GM18909 (cell line): Measurements from ENCODE around the gene RAB30.
A peak's percentile ranks its signal among the peaks of the same experiment; 100 is the strongest.

Experiments
- ATAC-seq: cut with Tn5 transposase; IDR thresholded peaks from one replicate; pipeline ENCODE4 v1.9.1; 2021; ENCODE audit warnings: mild to moderate bottlenecking; ENCODE audit not compliant: unreplicated experiment, poor library complexity

The RAB30 gene

DNA sequence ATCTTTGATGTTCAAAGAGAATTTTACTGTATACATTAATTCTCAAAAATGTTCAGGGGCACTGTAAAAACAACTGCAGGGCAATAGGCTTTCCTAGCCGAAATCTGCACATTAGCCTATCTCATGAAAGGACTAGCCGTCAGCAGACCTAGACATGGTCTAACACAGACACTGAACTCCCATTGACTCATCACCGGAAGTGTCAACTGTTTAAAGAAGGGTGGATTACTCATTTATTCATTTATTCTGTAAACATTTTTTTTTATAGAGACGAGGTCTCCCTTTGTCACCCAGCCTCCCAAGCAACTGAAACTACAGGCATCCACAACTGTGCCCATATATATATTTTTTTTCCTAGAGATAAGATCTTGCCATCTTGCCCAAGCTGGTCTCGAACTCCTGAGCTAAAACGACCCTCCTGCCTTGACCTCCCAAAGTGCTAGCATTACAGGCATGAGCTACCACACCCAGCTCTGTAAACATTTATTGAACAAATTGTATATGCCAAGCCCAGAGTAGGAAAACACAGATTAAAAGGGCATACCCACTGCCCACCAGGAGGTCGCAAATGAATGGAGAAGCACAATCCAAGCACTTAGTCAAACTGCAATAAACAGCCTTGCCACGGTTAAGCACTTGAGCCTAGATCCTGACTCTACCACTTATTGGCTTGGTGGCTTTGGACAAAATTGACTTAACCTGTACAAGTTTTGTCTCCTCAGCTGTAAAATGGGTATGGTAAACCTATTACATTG, 26.6 kb downstream of the RAB30 start:
- peak; percentile 87 for ATAC-seq

DNA sequence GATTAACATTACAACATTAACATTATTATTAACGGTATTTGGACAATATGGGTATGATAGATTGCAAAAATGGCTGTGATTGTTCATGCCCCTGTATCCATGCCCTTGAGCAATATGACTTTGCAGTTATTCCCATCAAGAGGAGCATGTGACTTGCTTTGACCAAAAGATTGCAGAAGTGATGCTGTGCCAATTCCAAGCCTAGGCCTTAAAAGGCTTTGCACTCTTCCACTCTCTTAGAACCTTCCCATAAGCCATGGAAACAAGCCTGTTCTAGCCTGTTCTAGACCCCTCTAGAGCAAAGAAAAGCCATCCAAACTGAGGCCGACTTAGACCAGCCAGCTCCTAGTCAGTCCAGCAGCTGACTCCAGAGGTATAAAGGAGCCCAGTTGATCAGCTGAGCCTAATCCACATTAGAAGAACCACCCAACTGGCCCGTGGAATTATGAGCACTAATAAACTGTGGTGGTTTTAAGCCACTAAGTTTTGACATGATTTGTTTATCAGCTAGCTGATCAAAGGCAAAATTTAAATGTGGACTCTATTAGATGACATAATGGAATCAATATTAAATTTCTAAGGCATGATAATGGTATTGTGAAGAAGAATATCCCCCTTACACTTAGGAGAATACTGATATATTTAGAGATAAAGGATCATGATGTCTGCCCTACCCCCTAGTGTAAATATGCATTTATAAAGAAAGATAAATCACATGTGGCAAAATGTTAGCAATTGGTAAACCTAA, 28.6 kb downstream of the RAB30 start:
- ATAC-seq = no peak

DNA sequence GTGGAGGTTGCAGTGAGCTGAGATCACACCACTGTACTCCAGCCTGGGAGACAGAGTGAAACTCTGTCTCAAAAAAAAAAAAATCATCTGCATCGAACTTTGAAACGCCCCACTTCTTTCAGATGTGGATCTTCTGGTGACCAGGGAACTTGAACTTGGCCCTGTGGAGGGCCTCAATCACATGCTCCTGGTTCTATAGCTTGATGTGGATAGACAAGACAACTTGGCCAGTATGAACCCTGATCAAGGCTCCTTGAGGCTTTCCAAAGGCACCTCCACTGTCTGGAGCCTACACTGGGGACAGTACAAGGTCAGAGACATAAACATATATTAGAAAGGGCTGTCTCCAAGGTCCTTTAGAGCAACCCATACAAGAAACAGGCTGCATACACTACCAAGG, 30.6 kb downstream of the RAB30 start:
- ATAC-seq = no peak

DNA sequence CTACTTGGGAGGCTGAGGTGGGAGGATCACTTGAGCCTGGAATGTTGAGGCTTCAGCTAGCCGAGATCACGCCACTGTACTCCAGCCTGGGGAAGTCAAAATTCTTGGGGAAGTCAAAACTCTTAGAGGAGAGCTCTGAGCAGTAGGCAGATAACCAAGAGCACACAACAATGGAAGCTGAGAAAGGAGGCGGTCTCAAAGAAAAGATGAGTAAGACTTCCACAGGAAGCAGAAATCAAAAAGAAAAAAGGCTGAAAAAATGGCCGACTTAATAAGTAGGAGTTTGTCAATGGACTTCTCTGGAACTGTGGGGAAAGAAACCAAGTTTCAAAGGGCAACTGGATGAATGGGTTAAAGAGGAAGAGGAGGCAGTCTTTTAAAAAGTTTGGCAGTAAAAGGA, 32.1 kb downstream of the RAB30 start:
- no peak for ATAC-seq

- ATAC-seq = no peak
These were observed 33.8 kb downstream of the RAB30 start for GRCh38 chr11:83037877-83038276.

- no peak for ATAC-seq
These were observed 35.0 kb downstream of the RAB30 start for GRCh38 chr11:83036701-83037100.

DNA sequence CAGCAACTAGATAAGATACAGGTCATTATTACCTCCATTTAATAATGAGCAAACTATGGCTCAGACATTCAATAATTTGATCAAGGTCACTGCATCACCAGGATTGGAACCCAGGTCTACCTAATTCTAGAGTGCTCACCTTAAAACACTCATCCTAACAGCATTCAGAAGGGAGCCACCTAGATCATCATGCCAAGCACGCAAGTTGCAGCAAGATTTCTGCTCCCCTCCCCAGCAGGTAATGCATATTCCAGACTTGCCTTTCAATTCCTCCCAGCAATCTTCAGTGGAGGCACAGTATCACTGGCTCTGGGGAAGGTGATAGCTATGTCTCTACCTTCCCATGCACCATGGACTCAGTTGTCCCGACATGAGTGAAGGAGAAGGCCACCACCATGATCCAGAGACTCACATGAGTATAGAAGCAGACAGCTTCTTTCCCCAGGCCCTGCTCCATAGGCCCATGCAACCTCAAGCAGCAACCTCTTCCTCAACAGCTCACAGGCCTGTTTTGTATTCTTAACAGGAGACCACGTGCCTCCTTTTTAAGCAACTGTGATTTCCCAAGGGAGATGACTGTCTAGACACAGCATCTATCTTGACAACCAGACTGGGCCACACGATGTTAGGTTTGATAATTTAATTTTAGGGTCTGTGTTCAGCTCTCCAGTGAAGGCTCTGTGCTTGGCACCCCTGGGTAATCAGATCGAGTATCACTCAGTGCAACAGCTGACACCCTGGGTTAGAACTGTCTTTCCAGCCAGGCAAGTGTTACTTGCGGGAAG, 36.4 kb downstream of the RAB30 start:
- peak; percentile 70 for ATAC-seq

- ATAC-seq = peak; percentile 30
These were observed 37.1 kb downstream of the RAB30 start for GRCh38 chr11:83034673-83035014.

- ATAC-seq = peak; percentile 26
These were observed 37.6 kb downstream of the RAB30 start for GRCh38 chr11:83033972-83034672.

GRCh38 chr11:83033371-83033770, 38.3 kb downstream of the RAB30 start:
- ATAC-seq = no peak

DNA sequence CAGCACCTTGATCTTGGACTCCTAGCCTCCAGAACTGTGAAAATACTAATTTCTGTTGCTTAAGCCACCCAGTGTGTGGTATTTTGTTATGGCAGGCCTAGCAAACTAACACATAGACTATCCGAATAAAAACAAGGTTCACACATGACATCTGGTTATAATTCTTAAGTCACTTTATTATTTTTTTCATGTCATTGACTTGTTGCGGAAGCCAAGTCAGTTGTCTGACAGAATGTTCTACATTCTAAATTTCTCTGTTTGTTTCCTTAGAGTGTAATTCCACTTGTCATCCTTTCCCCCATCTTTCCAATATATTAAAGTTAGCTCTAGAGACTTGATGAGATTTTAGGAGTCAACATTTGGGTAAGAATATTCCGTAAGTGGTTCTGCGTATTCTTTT, 40.6 kb downstream of the RAB30 start:
- no peak for ATAC-seq

GRCh38 chr11:83027794-83028193, 43.9 kb downstream of the RAB30 start:
- no peak for ATAC-seq

- no peak for ATAC-seq
These were observed 44.4 kb downstream of the RAB30 start for GRCh38 chr11:83027289-83027688.

DNA sequence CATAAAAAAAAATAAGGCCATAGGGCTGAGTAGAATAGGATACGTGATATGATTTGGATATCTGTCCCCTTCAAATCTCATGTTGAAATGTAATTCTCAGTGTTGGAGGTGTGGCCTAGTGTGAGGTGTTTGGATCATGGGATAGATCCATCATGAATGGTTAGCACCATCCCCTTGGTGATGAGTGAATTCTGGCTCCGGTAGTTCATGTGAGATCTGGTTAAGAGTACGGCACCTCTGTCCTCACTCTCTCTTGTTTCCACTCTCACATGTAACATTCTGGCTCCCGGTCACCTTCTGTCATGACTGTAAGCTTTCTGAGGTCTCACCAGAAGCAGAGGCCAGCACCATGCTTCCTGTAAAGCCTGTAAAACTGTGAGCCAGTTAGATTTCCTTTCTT, 45.5 kb downstream of the RAB30 start:
- ATAC-seq = no peak

GRCh38 chr11:83025267-83025704, 46.4 kb downstream of the RAB30 start:
- no peak for ATAC-seq

GRCh38 chr11:83024270-83024854, 47.3 kb downstream of the RAB30 start:
- no peak for ATAC-seq

DNA sequence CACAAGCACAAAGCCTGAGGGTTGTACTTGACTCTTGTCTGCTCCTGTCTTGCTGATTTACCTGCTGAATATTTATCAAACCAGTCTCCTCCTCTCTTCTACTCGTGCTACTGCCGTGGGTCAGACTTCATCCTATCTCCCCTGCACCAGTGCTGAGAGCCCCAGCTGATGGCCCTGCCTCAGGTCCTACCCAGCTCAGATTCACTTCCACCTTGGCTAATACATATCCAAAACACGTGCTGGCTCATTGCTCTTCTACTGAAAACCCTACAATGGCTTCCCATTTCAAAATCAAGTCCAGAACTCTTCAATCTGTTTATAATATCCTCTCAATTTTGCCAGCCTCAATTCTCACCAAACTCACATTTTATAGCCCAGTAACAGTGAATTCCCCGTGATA, 48.3 kb downstream of the RAB30 start:
- ATAC-seq = peak; percentile 51

- ATAC-seq = no peak
These were observed 49.9 kb downstream of the RAB30 start for GRCh38 chr11:83021780-83022125.

GRCh38 chr11:83020942-83021779, 50.5 kb downstream of the RAB30 start:
- no peak for ATAC-seq
